Ishikawa (cell line): ENCODE data around the gene SESN1.

Experiments used
- TCF12 ChIP-seq: IDR thresholded peaks from 2 replicates; pipeline ENCODE4 v1.6.1; 2012; ENCODE audit warnings: low read depth
- TF ChIP-seq, protein P1 (sequence below): IDR thresholded peaks from 2 replicates; pipeline ENCODE4 v1.6.1; 2012

DNA sequence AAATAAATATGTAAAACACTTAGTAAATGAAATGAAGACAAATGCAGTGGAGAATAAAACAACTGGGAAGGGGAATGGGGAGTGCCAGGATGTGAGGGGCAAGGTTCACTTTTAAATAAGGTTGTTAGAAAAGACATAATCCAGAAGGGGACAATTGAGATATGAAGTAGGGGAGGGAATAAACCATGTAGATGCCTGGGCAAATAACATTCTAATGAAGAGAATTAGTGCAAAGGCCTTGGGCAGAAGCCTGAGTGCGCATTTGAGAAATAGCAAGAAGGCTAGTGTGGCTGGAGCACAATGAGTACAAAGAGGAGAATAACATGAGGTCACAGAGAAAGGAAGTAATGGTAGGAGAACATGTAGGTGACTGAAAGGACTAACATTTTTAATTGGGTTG is 3.0 kb upstream of the SESN1 start:
- TF ChIP-seq TCF12: no peak
- TF ChIP-seq, protein P1, sequence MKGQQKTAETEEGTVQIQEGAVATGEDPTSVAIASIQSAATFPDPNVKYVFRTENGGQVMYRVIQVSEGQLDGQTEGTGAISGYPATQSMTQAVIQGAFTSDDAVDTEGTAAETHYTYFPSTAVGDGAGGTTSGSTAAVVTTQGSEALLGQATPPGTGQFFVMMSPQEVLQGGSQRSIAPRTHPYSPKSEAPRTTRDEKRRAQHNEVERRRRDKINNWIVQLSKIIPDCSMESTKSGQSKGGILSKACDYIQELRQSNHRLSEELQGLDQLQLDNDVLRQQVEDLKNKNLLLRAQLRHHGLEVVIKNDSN: no peak
